ENCODE measurements around the gene TGDS. TPM values are rescaled to one million over a fixed set of nuclear protein-coding genes. Genes with fewer than 3 reads are reported as not detected.
"Not testable (repeated sequence)": the region's sequence is repeated elsewhere in the genome, so short reads cannot be mapped to it uniquely, and the experiment has no call there.

Gene TGDS, protein sequence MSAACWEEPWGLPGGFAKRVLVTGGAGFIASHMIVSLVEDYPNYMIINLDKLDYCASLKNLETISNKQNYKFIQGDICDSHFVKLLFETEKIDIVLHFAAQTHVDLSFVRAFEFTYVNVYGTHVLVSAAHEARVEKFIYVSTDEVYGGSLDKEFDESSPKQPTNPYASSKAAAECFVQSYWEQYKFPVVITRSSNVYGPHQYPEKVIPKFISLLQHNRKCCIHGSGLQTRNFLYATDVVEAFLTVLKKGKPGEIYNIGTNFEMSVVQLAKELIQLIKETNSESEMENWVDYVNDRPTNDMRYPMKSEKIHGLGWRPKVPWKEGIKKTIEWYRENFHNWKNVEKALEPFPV
- 9.5 and 15.5 TPM in 2 replicates for total RNA-seq

DNA sequence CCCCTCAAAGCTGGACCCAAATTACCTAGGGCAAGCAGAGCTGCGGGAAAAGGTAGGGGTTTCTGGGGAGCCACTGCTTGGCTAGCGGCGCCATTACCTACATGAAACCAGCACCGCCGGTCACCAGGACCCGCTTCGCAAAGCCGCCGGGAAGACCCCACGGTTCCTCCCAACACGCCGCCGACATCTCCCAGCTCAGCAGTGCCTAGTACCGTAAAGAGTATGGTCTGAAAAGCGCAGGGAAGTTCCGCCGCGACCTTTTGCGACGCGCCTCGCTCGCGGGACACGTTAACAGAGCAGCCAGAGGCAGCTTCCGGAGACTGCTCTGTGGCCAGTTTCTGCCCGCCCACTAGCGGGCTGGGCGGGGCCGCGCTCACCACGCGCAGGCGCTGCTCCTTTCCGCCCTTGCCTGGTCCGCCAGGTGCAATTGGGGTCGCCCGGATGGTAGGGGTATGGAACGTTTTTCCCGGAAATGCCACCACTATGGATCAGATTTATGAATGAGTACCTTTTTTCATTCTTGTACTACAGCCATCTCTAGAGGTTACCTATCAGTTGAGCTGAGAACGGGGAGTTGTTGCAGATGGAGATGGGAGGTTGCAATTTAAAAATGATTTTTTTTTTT lies at the start of gene TGDS:
Gene TGDS, minus strand, starts transcription at position 203 of the 625 bp plus-strand sequence. Its CDS starts 16 bp downstream, at position 187.
- peak; percentile 75 for DNase-seq (ENCODE audit: low read depth)
- H3K4me3 ChIP-seq (ENCODE audit: low read depth, low read length): peak within 1 kb of the TSS; percentile 90
- TF ChIP-seq, protein P1, sequence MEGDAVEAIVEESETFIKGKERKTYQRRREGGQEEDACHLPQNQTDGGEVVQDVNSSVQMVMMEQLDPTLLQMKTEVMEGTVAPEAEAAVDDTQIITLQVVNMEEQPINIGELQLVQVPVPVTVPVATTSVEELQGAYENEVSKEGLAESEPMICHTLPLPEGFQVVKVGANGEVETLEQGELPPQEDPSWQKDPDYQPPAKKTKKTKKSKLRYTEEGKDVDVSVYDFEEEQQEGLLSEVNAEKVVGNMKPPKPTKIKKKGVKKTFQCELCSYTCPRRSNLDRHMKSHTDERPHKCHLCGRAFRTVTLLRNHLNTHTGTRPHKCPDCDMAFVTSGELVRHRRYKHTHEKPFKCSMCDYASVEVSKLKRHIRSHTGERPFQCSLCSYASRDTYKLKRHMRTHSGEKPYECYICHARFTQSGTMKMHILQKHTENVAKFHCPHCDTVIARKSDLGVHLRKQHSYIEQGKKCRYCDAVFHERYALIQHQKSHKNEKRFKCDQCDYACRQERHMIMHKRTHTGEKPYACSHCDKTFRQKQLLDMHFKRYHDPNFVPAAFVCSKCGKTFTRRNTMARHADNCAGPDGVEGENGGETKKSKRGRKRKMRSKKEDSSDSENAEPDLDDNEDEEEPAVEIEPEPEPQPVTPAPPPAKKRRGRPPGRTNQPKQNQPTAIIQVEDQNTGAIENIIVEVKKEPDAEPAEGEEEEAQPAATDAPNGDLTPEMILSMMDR (IDR thresholded peaks at IDR 0.05; ENCODE audit: insufficient read depth, low read length, severe bottlenecking): peak; percentile 7
- H3K36me3 ChIP-seq (ENCODE audit: control insufficient read depth, insufficient read depth, low read length): peaks cover 2% of the 10 kb centered on the region
- FAIRE-seq: no peak
- H3K27me3 ChIP-seq (ENCODE audit: control insufficient read depth, insufficient read depth, low read length): no peaks in the 10 kb centered on the region

DNA sequence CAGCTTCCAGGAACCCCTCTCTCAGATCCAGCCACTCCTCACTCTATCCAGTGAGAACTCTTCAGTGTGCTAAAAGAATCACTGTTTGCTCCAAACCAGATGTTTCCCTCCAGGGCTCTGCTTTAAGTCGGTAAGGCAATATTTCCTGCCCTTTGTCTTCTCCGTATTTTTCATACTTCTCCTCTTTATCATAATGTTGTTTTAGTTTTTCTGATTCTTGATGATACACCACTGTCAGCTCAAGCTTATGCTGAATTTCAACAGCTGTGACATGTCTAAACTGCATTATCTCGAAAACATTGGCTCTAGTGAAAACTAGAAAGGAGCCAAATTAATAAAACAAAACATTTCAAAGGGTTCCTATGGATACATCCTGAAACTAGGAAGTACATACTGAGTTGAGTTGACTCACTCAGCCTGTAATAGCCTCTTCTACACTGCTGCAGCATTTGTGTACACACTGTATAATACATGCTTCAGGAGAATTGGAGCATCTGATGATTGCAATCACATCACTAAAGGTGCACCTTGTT lies 45.5 kb upstream of the TGDS start:
- H3K27me3 ChIP-seq (ENCODE audit: control insufficient read depth, insufficient read depth, low read length): no peaks in the 10 kb centered on the region
- H3K36me3 ChIP-seq (ENCODE audit: control insufficient read depth, insufficient read depth, low read length): no peaks in the 10 kb centered on the region
- H3K4me3 ChIP-seq (ENCODE audit: low read depth, low read length): no peak overlapping the region
- DNase-seq (ENCODE audit: low read depth) (peak; percentile 94), FAIRE-seq (no peak)
- TF ChIP-seq, protein P1 (IDR thresholded peaks at IDR 0.05; ENCODE audit: insufficient read depth, low read length, severe bottlenecking): no peak

DNA sequence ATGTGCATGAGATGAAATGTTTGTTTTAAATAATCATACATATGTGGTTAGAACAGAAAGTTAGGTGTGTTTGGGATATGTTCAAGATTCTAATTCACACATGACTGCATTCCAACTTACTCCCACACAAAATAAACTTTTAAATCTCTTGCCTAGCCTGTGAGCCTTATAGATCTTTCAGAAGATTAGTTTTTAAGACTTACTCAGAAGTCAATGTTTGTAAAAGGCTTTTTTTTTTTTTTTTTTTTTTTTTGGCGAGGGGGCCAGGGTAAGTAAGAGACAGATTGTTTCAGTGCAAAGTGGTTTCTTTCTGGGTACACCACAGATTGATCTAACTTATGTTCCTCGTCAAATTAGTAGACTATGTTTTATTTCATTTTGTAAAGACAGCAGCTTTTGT lies 44.8 kb upstream of the TGDS start:
- TF ChIP-seq, protein P1 (IDR thresholded peaks at IDR 0.05; ENCODE audit: insufficient read depth, low read length, severe bottlenecking): no peak
- DNase-seq (ENCODE audit: low read depth): peak; percentile 62
- Histone ChIP-seq H3K4me3 (ENCODE audit: low read depth, low read length) (no peak overlapping the region), H3K27me3 (ENCODE audit: control insufficient read depth, insufficient read depth, low read length) (no peaks in the 10 kb centered on the region), H3K36me3 (ENCODE audit: control insufficient read depth, insufficient read depth, low read length) (no peaks in the 10 kb centered on the region)
- no peak for FAIRE-seq

DNA sequence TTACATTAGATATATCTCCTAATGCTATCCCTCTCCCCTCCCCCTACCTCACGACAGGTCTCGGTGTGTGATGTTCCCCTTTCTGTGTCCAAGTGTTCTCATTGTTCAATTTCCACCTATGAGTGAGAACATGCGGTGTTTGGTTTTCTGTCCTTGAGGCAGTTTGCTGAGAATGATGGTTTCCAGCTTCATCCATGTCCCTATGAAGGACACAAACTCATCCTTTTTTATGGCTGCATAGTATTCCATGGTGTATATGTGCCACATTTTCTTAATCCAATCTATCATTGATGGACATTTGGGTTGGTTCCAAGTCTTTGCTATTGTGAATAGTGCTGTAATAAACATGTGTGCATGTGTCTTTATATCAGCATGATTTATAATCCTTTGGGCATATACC lies 41.7 kb upstream of the TGDS start:
- FAIRE-seq; DNase-seq (ENCODE audit: low read depth); H3K27me3 ChIP-seq (ENCODE audit: control insufficient read depth, insufficient read depth, low read length); H3K4me3 ChIP-seq (ENCODE audit: low read depth, low read length); H3K36me3 ChIP-seq (ENCODE audit: control insufficient read depth, insufficient read depth, low read length): not testable (repeated sequence)

DNA sequence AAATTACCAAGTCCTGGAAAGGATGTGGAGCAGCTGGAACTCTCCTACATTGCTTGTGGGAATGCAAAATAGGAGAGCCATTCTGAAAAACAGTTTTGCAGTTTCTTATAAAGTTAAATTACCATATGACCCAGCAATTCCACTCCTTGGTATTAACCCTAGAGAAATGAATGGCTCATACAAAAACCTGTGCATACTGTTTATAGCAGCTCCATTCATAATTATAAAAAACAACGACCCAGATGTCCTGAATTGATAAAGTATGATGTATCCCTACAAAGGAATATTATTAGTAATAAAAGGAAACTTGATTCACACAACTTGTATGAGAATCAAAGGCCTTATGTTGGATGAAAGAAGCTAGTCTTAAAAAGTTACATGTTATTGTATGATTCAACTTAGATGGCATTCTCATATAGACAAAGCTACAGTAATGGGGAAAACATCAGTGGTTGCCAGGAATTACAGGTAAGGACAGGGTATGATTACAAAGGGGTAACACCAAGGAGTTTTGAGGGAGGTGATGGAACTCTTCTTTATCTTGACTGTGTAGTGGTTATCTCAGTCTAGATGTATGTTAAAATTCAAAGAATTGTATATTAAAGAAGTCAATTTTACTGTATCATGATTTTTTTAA lies 41.1 kb upstream of the TGDS start:
- no peak for DNase-seq (ENCODE audit: low read depth)
- Histone ChIP-seq H3K27me3 (ENCODE audit: control insufficient read depth, insufficient read depth, low read length) (no peaks in the 10 kb centered on the region), H3K4me3 (ENCODE audit: low read depth, low read length) (no peak overlapping the region), H3K36me3 (ENCODE audit: control insufficient read depth, insufficient read depth, low read length) (no peaks in the 10 kb centered on the region)
- TF ChIP-seq, protein P1 (IDR thresholded peaks at IDR 0.05; ENCODE audit: insufficient read depth, low read length, severe bottlenecking): no peak
- no peak for FAIRE-seq

DNA sequence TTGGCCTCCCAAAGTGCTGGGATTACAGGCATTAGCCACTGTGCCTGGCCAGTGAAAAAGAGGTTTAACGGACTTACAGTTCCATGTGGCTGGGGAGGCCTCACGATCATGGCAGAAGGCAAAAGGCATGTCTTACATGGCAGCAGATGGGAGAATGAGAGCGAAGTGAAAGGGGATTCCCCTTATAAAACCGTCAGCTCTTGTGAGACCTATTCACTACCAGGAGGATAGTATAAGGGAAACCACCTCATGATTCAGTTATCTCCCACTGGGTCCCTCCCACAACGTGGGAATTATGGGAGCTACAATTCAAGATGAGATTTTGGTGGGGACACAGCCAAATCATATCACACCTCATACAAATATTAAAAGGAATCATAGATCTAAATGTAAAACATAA lies 40.1 kb upstream of the TGDS start:
- FAIRE-seq; H3K36me3 ChIP-seq (ENCODE audit: control insufficient read depth, insufficient read depth, low read length); H3K4me3 ChIP-seq (ENCODE audit: low read depth, low read length); DNase-seq (ENCODE audit: low read depth); H3K27me3 ChIP-seq (ENCODE audit: control insufficient read depth, insufficient read depth, low read length): not testable (repeated sequence)
